Adipose tissue (tissue), 3 donors: ENCODE results near the gene SEPTIN1. TPM values are rescaled to one million over a fixed set of nuclear protein-coding genes. Genes with fewer than 3 reads are reported as not detected.
A peak's percentile ranks its signal among the peaks of the same experiment; 100 is the strongest.

ENCODE experiments used
- H3K27ac ChIP-seq: one replicate; pipeline ENCODE4 v1.5.1; 2013; ENCODE audit warnings: low read depth, low read length
- WGBS, 3 donors: extraction: QIAGEN DNeasy Blood & Tissue Kit; methylation state at CpG; one replicate each; pipeline ENCODE4 v1.1.7; 2013; 5-methylcytosine and 5-hydroxymethylcytosine counted together
- polyA plus RNA-seq, 3 donors: library from polyadenylated mRNA; stranded (reverse); fragments of 200-250 nt; gene quantifications; one replicate each; pipeline ENCODE4 v1.2.3, GENCODE V29; 2013
- donor health status: healthy with polysubstance abuse.
- donor health status: Bipolar disorder and iron deficiency.
- donor health status: healthy.

SEPTIN1 gene
- polyA plus RNA-seq, 3 donors = 1.8 to 3.9 (median 3.6) TPM

DNA sequence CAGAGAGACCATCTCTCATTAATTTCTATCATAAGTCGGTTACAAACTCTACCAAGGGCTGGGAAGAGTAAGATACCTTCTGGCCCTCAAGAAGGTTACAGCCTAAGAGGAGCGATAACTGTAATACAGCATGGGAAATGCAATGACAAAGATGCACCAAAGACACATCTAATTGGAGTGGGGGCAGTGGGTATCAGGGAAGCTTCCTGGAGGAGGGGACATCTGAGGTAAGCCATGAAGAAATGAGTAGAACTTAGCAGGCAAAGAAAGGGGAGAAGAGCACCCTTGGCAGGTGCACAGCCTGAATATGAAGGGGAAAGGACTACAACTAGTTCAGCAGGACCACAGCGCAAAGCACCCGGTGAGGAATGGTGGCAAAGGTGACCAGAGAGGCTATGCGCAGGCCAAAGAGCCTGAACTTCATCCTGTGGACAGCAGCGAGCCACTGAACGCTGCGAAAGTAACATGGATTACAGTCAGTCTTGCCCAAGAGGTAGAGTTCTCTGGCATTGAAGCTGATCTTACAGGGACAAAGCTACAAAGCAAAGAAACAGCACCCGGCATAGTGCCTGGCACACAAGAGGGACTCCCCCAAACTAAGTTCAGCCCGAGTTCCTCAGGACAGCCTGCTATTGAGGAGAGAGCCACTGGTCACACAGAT is 14.9 kb downstream of the SEPTIN1 start:
- 47 to 62% (median 56%) methylated on average over 10 of the region's 10 CpGs for WGBS, 3 donors
- no peak overlapping the region for H3K27ac ChIP-seq

GRCh38 chr16:30366511-30366910 is 15.8 kb downstream of the SEPTIN1 start:
- H3K27ac ChIP-seq = no peak overlapping the region
- WGBS, 3 donors = 75 to 85% (median 82%) methylated on average over 4 of the region's 4 CpGs

GRCh38 chr16:30365200-30365599 is 17.2 kb downstream of the SEPTIN1 start:
- WGBS, 3 donors = 83 to 89% (median 87%) methylated on average over 10 of the region's 10 CpGs

DNA sequence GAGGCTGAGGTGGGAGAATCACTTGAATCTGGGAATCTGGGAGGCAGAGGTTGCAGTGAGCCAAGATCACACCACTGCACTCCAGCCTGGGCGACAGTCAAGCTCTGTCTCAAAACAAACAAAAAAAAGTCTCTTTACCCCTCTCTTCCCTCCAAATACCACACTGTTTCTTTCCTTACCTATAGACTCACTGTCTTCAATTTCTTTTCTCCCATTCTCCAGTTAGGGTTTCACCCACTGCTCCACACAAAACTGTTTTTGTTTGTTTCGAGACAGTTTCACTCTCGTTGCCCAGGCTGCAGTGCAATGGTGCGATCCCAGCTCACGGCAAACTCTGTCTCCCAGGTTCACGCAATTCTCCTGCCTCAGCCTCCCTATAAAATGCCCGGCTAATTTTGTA is 21.2 kb downstream of the SEPTIN1 start:
- WGBS, 3 donors = 93 to 97% (median 94%) methylated on average over 7 of the region's 7 CpGs

More at GRCh38 chr16:30365200-30365599, 17.2 kb downstream of the SEPTIN1 start:
- H3K27ac ChIP-seq = no peak overlapping the region

DNA sequence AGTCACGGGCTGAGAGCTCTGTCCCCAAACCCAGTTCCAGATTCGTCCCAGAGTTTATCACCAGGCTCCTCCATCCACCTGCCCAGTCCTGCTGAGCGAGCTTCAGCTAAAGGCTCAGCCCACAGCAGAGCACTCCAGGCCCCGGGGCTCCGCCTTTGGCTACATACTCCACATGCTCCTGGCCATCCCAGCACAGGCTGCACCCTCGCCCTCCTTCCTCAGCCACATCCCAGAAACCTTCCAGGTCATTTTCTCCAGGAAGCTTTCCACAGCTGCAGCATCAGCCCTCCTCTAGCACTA is 22.5 kb downstream of the SEPTIN1 start:
- WGBS, 3 donors = 82 to 87% (median 85%) methylated on average over 6 of the region's 6 CpGs

More for the DNA sequence above, 21.2 kb downstream of the SEPTIN1 start:
- H3K27ac ChIP-seq = no peak overlapping the region

DNA sequence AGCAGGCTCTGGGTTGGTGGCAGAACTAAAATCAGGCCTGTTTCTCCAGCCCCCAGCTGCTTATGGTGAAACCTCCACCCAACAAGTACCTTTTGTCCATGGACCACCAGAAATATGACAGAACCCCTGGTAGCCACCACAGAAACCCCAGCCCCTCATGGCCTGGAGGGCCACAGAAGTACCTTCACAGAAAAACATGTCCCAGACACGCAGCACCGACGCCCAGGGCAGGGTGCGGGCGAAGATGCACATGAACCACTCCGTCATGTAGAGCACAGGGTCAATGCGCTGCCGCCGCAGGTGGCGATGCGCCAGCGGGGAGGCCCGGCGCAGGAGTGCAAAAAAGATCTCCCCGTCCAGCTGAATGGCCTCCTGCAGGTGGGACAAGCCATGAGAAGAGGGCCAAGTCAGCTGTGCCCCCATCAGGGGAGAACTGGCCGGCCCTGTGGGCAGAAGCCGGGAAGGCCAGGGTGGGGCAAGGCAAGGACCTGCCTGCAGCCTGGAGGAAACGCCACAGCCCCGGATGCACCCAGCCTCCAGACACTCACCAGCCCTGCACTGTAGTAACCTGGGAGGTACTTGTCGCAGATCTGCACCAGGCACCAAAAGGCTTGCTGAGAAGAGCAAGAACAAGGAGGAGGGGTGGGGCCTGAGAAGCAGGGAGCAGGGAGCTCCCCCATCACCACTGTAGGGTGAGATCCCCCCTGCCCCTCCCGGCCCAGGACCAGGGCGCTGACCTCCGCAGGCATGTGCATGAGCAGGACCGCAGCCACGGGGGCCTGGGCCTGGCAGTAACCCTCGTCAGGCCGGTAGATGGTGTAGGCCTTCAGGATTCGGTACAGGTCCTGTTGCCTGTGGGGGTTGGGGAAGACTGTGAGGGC is 23.1 kb downstream of the SEPTIN1 start:
- 89 to 91% (median 90%) methylated on average over 28 of the region's 28 CpGs for WGBS, 3 donors

More for the DNA sequence above, 22.5 kb downstream of the SEPTIN1 start:
- H3K27ac ChIP-seq = no peak overlapping the region

GRCh38 chr16:30358577-30358936 is 23.8 kb downstream of the SEPTIN1 start:
- WGBS, 3 donors = 88 to 94% (median 93%) methylated on average over 9 of the region's 9 CpGs

More for the DNA sequence above, 23.1 kb downstream of the SEPTIN1 start:
- no peak overlapping the region for H3K27ac ChIP-seq

GRCh38 chr16:30357715-30358576 is 24.4 kb downstream of the SEPTIN1 start:
- no peak overlapping the region for H3K27ac ChIP-seq
- WGBS, 3 donors = 84 to 87% (median 85%) methylated on average over 35 to 37 of the region's 37 CpGs

More at GRCh38 chr16:30358577-30358936, 23.8 kb downstream of the SEPTIN1 start:
- no peak overlapping the region for H3K27ac ChIP-seq

GRCh38 chr16:30357085-30357714 is 25.2 kb downstream of the SEPTIN1 start:
- 61 to 72% (median 68%) methylated on average over 5 of the region's 5 CpGs for WGBS, 3 donors
- peak overlapping the region; percentile 71 for H3K27ac ChIP-seq

DNA sequence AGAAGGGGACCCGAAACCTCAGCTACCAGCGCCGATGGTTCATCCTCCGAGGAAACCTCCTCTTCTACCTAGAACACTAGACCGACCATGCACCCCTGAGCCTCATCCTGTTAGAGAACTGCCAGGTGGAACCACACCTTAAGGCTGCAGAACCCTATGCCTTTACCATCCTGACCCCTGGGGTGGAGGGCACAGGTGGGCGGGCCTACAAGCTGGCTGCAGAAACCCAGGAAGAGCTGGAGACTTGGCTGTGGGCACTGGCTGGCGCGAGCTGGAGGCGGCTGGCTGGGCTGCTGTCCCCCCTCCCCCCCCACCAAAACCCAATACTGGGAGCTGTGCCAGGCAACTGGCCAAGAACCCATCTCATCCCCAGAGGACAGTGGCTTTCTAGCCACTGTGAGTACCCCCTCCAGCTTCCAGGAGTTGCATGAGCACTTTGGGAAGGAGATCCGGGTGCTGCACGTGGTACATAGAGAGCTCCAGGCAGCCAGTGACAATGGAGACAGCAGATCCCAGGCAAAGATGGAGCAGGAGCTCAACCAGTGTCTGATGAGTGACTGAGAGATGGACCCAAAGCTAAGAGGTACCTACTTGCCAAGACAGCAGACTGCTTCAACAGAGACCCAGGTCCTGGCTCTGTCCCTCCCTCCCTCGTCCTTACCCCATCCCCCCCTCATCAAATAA is 25.8 kb downstream of the SEPTIN1 start:
- WGBS, 3 donors = 61 to 69% (median 66%) methylated on average over 12 of the region's 12 CpGs
- peak overlapping the region; percentile 71 for H3K27ac ChIP-seq

DNA sequence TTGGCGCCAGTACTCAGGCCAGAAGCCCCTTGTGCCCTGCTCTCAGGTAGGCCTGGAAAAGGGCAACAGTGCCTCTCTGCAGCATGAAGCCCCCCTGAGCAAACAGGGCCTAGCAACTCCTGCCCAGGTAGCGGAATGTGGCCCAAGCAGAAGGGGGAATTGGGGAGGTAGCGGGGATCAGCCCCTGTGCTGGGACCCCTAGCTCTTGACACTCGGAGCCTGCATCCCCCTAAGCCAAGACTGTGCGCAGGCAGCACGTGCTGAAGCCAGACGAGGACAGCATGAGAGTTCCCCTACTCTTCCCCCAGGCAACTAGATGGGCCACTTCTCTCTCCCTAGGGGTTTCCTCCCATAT is 26.4 kb downstream of the SEPTIN1 start:
- peak overlapping the region; percentile 96 for H3K27ac ChIP-seq
- 51 to 59% (median 55%) methylated on average over 6 to 7 of the region's 7 CpGs for WGBS, 3 donors

DNA sequence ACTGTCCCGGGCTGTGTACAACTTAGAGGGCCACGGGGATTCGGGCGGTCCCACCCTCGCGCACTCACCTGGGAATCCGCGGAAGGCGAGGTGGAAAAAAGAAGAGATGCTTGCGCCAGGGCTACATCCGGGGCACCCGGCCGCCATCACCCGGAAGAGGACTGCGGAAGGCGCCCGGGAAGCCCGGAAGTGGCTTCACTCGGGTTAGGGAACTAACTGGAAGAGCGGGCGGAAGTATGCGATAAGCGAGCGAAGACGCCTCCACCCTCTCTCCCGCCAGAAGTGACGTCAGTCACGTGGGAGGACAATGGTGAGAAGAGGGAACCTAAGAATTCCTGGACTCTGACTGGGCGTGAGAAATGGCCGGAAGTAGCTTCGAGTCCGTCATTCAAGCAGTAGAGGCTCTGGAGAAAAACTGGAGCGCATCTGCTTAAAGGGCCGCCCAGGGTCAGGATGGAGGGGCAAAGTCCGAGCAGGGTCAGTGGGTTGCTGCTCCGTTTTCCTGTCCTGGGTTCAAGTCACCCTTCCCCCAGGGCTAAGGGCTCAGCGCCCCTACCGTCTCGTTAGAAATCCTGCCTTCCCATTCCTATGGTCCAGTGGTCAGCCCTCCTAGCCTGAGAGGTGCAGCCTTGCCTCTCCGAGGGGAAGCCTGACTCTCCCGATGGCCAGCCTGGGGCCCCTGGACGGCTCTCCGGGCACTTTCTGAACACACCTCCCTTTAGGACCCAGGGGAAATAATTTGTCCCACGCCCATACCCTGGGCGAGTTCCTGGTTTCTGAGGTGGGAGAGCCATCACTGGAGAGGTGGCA is 27.0 kb downstream of the SEPTIN1 start, which contains the start of gene CD2BP2:
Gene CD2BP2, minus strand, starts transcription at position 165 of the 810 bp plus-strand sequence. CDS start 627 bp downstream, outside the sequence.
- 0 to 1% (median 0%) methylated on average over 45 of the region's 45 CpGs for WGBS, 3 donors

GRCh38 chr16:30354423-30355143 is 27.8 kb downstream of the SEPTIN1 start:
- 1 to 2% (median 1%) methylated on average over 33 to 36 of the region's 36 CpGs for WGBS, 3 donors
- peak overlapping the region; percentile 47 for H3K27ac ChIP-seq

More for the DNA sequence above, 27.0 kb downstream of the SEPTIN1 start, which contains the start of gene CD2BP2:
- H3K27ac ChIP-seq = peak within 1 kb of the TSS; percentile 96

DNA sequence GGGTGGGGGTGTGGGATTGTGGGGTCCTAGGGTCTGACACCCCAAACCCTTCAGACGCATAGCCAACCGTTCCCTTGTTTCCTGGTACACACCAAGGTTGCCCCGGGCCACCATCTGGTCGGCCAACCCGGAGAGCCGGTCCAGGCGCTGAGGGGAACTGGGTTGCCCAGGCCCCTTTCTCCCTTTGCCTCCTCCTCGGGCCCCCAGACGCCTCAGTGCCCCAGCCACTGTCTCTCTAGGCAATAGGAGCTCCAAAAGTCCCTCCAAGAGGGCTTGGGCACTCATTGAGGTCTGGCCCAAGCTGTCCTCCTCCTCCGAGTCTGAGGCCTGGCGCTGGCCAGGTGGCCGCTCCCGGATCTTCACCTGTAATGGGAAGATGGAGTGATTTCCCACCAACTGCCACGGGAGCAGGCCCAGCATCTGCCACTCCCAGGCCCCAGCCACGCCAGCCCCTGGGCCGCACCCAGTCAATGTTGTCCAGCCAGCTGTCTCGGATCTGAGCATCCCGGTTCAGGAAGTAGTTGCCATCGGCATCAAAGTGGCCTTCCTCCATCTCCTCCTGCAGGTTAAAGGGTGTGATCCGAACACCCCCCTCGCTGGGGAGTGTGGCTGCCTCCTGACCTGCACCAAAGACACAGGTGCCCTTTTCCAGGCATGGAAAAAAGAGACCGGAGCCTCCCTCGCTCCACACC is 28.8 kb downstream of the SEPTIN1 start:
- no peak overlapping the region for H3K27ac ChIP-seq
- 88 to 92% (median 89%) methylated on average over 23 of the region's 23 CpGs for WGBS, 3 donors

DNA sequence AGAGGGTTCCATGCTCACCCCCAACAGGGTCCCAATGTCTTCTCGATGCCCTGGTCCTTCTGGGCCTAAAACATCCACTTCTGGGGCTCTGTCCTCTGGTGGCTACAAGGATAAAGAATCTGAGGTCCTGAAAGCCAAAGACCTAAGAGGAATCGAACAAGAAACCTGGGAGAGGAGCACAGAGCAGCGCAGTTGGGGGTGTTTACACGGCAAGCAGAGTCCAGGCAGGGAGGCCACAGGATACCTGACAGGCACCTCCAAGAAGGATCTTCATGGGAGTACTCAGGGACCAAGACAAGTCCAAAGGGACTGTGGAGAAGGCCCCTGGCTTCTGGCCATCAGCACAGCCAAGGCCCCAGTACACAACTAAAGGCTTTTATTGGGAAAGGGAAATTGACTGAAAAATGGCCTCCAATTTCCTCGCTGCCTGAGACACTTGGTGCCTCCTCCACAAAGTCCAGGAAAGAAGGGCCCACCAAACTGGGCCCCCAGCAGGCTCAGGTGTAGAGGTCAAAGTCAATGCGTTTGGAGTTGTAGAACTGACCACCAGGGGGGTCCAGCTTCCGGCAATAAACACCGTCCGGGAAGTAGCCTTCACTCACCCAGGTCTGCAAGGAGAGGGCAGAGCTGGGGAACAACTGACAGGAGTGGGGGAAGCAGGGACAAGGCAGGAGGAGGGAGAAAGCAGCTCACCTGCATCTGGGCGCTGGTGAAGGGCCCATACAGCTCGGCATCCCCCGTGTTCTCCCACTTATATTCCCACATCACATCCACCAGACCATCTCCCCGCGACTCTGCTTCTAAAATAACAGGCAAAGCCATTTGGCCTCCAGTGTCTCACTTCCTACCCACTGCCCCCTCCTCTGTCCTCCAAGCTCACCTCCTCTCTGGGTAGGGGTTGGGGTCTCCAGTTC is 29.6 kb downstream of the SEPTIN1 start:
- WGBS, 3 donors = 79 to 86% (median 84%) methylated on average over 14 of the region's 14 CpGs
- no peak overlapping the region for H3K27ac ChIP-seq
